ENCODE results near the gene CERS4. TPM values are rescaled to one million over a fixed set of nuclear protein-coding genes. Genes with fewer than 3 reads are reported as not detected.

Gene CERS4
- total and polyA plus RNA-seq, 11 donors = 11.1 to 37.7 (median 20.6) TPM

DNA sequence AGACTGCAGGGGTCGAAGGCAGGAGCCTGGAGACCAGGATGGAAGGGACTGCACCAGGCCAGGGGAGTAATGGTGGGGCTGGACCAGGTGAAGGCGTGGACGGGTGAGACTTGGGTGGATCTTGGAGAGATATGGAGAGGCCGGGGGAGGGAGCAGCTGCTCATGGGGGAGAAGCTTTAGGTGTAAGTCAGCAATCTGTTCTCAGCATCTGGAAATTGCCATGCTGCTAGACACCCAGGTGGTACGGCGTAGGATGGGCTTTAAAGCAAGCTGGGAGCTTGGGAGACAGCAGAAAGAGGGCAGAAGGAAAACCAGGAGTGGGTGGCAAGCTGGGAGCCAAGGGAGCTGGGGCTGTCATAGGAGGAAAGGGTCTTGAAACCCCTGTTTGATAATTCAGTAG lies 3.0 kb downstream of the CERS4 start:
- no peak for TF ChIP-seq POLR2A (IDR thresholded peaks at IDR 0.05)
- TF ChIP-seq, protein P1, sequence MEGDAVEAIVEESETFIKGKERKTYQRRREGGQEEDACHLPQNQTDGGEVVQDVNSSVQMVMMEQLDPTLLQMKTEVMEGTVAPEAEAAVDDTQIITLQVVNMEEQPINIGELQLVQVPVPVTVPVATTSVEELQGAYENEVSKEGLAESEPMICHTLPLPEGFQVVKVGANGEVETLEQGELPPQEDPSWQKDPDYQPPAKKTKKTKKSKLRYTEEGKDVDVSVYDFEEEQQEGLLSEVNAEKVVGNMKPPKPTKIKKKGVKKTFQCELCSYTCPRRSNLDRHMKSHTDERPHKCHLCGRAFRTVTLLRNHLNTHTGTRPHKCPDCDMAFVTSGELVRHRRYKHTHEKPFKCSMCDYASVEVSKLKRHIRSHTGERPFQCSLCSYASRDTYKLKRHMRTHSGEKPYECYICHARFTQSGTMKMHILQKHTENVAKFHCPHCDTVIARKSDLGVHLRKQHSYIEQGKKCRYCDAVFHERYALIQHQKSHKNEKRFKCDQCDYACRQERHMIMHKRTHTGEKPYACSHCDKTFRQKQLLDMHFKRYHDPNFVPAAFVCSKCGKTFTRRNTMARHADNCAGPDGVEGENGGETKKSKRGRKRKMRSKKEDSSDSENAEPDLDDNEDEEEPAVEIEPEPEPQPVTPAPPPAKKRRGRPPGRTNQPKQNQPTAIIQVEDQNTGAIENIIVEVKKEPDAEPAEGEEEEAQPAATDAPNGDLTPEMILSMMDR (IDR thresholded peaks at IDR 0.05) = no peak
- DNase-seq (no peak), ATAC-seq (no peak)
- peaks cover 0 to 33% (median 9%) of the 10 kb centered on the region in 12 donors for H3K4me1 ChIP-seq
- peaks cover 0 to 8% (median 0%) of the 10 kb centered on the region in 9 donors for H3K27me3 ChIP-seq
- no peaks in the 10 kb centered on the region for H3K9me3 ChIP-seq
- no peak overlapping the region for H3K4me3 ChIP-seq
- peaks cover 0 to 8% (median 0%) of the 10 kb centered on the region in 9 donors for H3K36me3 ChIP-seq
- no peak overlapping the region for H3K27ac ChIP-seq
- intact Hi-C loops (cut with DNase I) = loop anchor here in 2 of 10 donors (5.0 kb wide), 2 partner anchors 35 to 55 kb away; no protein-coding TSS in a partner anchor
- WGBS, 4 donors = 83 to 95% (median 92%) methylated on average over 6 of the region's 6 CpGs

DNA sequence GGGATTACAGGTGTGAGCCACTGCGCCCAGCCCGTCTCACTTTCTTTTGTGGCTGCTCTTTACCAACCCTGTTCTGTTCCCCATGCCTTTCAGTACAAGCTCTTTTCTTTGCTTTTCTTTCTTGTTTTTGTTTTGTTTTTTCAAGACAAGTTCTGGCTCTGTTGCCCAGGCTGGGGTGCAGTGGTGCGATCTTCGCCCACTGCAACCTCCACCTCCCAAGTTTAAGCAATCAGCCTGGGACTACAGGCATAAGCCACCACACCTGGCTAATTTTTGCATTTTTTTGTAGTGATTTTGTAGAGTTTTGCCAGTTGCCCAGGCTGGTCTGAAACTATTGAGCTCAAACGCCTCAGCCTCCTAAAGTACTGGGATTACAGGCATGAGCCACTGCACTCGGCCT lies 3.7 kb downstream of the CERS4 start:
- WGBS, 4 donors = 91 to 96% (median 95%) methylated on average over 6 of the region's 6 CpGs
- Histone ChIP-seq H3K4me3 (no peak overlapping the region), H3K27me3 (peaks cover 0 to 5% (median 0%) of the 10 kb centered on the region in 9 donors), H3K4me1 (peaks cover 0 to 33% (median 9%) of the 10 kb centered on the region in 12 donors), H3K36me3 (peaks cover 0 to 8% (median 0%) of the 10 kb centered on the region in 9 donors), H3K9me3 (no peaks in the 10 kb centered on the region), H3K27ac (no peak overlapping the region)
- intact Hi-C loops (cut with DNase I) = loop anchor here in 2 of 10 donors (5.0 kb wide), 2 partner anchors 34 to 56 kb away; no protein-coding TSS in a partner anchor
- ATAC-seq (no peak), DNase-seq (no peak)
- TF ChIP-seq POLR2A (IDR thresholded peaks at IDR 0.05) = no peak
- TF ChIP-seq, protein P1 (IDR thresholded peaks at IDR 0.05) = no peak

DNA sequence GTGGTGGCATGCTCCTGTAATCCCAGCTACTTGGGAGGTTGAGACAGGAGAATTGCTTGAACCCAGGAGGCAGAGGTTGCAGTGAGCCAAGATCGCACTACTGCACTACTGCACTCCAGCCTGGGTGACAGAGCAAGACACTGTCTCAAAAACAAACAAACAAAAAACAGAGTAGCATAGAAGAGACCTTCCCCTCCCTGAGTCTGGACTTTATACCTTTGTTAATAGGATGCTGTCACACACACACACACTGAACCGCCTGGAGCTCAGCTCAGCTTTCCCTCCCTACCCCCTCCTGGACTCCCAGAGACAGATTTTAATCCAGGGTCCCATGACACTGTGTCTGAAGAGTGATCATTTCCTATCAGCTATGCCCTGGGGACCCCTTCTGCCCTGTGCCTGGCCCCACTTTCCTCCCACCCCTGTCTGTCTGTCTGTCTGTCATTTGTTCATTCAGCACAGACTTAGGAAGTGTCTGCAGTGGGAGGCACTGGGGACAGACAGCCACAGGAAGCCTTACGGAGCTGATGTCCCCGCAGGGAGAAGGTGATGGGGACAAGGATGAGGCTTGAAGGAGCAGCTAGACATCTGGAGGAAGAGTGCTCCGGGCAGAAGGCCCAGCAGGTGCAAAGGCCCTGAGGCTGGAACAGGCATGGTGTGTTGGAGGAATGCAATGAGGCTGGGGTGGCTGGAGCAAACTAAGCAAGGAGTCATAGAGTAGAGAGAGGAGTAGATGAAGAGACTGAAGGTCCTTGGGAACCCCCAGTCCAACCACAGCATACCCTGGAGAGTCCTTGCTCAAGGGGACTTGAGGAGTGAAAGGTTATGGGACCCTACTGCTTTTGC lies 4.9 kb downstream of the CERS4 start:
- 79 to 81% (median 80%) methylated on average over 5 of the region's 5 CpGs for WGBS, 4 donors

More for the DNA sequence above, 4.9 kb downstream of the CERS4 start:
- H3K27me3 ChIP-seq = no peaks in the 10 kb centered on the region
- no peak for ATAC-seq
- TF ChIP-seq, protein P1 (IDR thresholded peaks at IDR 0.05) = no peak
- TF ChIP-seq POLR2A (IDR thresholded peaks at IDR 0.05) = no peak
- H3K4me1 ChIP-seq = peaks cover 0 to 25% (median 5%) of the 10 kb centered on the region in 12 donors
- H3K36me3 ChIP-seq = peaks cover 0 to 8% (median 0%) of the 10 kb centered on the region in 9 donors
- intact Hi-C loops (cut with DNase I) = loop anchor here in 2 of 10 donors (5.0 kb wide), 2 partner anchors 33 to 57 kb away; no protein-coding TSS in a partner anchor
- DNase-seq = no peak
- H3K27ac ChIP-seq = no peak overlapping the region
- H3K9me3 ChIP-seq = no peaks in the 10 kb centered on the region
- no peak overlapping the region for H3K4me3 ChIP-seq
